ENCODE measurements around the gene GSTA4. TPM values are rescaled to one million over a fixed set of nuclear protein-coding genes. Genes with fewer than 3 reads are reported as not detected.

Gene GSTA4
- total and polyA plus RNA-seq, 2 of the 13 experiments (the other 11 are each of a cell fraction or from before 2014, with no cell fraction given), result 34.1 to 53.6 TPM

GRCh38 chr6:52995089-52995912 is at the start of gene GSTA4 (continued):
- TF ChIP-seq HMGXB3 (CRISPR knock-in tag; IDR thresholded peaks at IDR 0.05; ENCODE audit: borderline replicate concordance) (peak; percentile 69), ZNF205 (CRISPR knock-in tag; IDR thresholded peaks at IDR 0.05) (peak; percentile 95), FOXA3 (CRISPR knock-in tag; IDR thresholded peaks at IDR 0.05) (peak; percentile 60), YEATS4 (CRISPR knock-in tag; IDR thresholded peaks at IDR 0.05; ENCODE audit: borderline replicate concordance) (peak; percentile 52; the same call in 1 of the 2 replicates), NFKB2 (CRISPR knock-in tag; IDR thresholded peaks at IDR 0.05; ENCODE audit: borderline replicate concordance) (peak; percentile 13; the same call in 1 of the 2 replicates), TOE1 (CRISPR knock-in tag; IDR thresholded peaks at IDR 0.05) (peak; percentile 80; the same call in 1 of the 2 replicates), FOXP4 (CRISPR knock-in tag; IDR thresholded peaks at IDR 0.05) (peak; percentile 73), MAFK (conservative IDR thresholded peaks at IDR 0.05 in 1 of 2, IDR thresholded peaks at IDR 0.05 in 1 of 2; ENCODE audit: low read length in 2 of 2) (peak; percentile 90 to 95), ZNF788 (CRISPR knock-in tag; IDR thresholded peaks at IDR 0.05; ENCODE audit: borderline replicate concordance) (peak; percentile 83), AFF4 (CRISPR knock-in tag; IDR thresholded peaks at IDR 0.05) (peak; percentile 68; the same call in 1 of the 2 replicates), SP140L (CRISPR knock-in tag; IDR thresholded peaks at IDR 0.05; ENCODE audit: borderline replicate concordance) (peak; percentile 99), KDM1A (CRISPR knock-in tag; IDR thresholded peaks at IDR 0.05) (peak; percentile 79; the same call in 1 of the 2 replicates), PHF20 (CRISPR knock-in tag; IDR thresholded peaks at IDR 0.05) (peak; percentile 35; the same call in 1 of the 2 replicates), ZNF800 (CRISPR knock-in tag; IDR thresholded peaks at IDR 0.05) (peak; percentile 88)
